HL-60 (cell line): ENCODE measurements around the gene STRIT1.

Experiments used
- DNase-seq, 2 experiments: peaks; one replicate each; pipeline ENCODE4 v3.0.0-alpha.2; 2010 to 2020; ENCODE audit warnings: low read depth in 1 of 2, low spot score in 1 of 2
- H3K27ac ChIP-seq: fragments of 250-450 bp; sonication (Bioruptor Pico); replicated peaks from 2 replicates; pipeline ENCODE4 v1.5.1; 2020; ENCODE audit warnings: mild to moderate bottlenecking, moderate library complexity
- H3K27me3 ChIP-seq: fragments of 250-450 bp; sonication (Bioruptor Pico); 2 replicates; pipeline ENCODE4 v1.5.1; 2021; ENCODE audit warnings: mild to moderate bottlenecking, moderate library complexity; ENCODE audit not compliant: insufficient read depth, poor library complexity, severe bottlenecking
- H3K4me3 ChIP-seq: replicated peaks from 2 replicates; pipeline ENCODE4 v1.5.1; 2011; ENCODE audit warnings: mild to moderate bottlenecking, control low read depth, low read length; ENCODE audit not compliant: insufficient read depth
- GABPA ChIP-seq: IDR thresholded peaks from 2 replicates; pipeline ENCODE4 v1.6.1; 2012; ENCODE audit warnings: low read depth
- POLR2AphosphoS5 ChIP-seq: IDR thresholded peaks from 2 replicates; pipeline ENCODE4 v1.6.1; 2012; ENCODE audit warnings: low read depth
- SPI1 ChIP-seq: IDR thresholded peaks from 2 replicates; pipeline ENCODE4 v1.6.1; 2012; ENCODE audit warnings: low read depth, mild to moderate bottlenecking, borderline replicate concordance
- TF ChIP-seq, protein P1 (sequence below): IDR thresholded peaks from one replicate; pipeline ENCODE4 v1.5.1; 2011; ENCODE audit warnings: low read length, control low read depth, inconsistent platforms; ENCODE audit not compliant: insufficient read depth
- TF ChIP-seq, protein P2 (sequence below): IDR thresholded peaks from 2 replicates; pipeline ENCODE4 v1.6.1; 2012; ENCODE audit warnings: low read depth; ENCODE audit not compliant: insufficient replicate concordance

Gene STRIT1

DNA sequence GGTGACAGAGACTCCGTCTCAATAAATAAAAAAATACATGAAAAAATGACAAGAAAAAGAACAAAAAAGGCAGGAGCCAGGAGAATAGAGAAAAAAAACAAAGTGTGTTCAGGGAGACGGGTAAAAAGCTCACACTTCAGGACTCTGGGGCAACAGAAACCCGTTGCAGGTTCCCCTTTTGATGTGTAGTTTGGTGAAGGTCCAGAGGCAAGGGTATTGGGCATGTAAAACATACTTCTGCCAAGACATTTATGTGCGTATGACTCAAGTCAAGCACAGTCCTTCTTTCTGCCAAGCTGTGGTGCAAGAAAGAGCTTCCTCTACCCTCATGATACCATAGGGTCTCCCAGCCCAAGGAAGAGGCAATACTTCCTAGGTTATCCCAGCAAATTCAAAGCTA, 33.4 kb upstream of the STRIT1 start:
- peak in 1 of 2 experiments; percentile 74 for DNase-seq

DNA sequence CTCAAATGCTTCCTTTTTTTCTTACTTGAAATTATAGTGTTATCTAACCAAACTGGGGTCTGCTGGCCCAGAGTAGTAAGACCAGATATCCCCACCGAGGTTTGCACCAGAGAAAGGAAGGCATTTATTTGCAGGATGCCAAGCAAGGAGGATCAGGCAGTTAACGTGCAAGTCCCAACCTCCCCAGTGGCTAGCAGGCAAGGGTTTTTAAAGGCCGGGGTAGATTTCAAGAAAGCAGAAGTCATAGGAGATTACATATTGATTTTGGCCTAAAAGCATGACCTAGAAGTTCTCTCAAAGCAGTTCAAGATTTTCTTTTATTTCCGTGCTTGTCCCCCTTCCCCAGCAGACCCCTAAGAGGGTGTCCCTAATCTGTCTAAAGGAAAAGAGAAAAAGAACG, 32.8 kb upstream of the STRIT1 start:
- Histone ChIP-seq H3K4me3 (no peak overlapping the region), H3K27ac (peak overlapping the region; percentile 61), H3K27me3 (no peaks in the 10 kb centered on the region)
- peak in 1 of 2 experiments; percentile 62 for DNase-seq
- TF ChIP-seq SPI1 (peak; percentile 77; the same call in 1 of the 2 replicates), POLR2AphosphoS5 (no peak), GABPA (no peak)
- TF ChIP-seq, protein P1, sequence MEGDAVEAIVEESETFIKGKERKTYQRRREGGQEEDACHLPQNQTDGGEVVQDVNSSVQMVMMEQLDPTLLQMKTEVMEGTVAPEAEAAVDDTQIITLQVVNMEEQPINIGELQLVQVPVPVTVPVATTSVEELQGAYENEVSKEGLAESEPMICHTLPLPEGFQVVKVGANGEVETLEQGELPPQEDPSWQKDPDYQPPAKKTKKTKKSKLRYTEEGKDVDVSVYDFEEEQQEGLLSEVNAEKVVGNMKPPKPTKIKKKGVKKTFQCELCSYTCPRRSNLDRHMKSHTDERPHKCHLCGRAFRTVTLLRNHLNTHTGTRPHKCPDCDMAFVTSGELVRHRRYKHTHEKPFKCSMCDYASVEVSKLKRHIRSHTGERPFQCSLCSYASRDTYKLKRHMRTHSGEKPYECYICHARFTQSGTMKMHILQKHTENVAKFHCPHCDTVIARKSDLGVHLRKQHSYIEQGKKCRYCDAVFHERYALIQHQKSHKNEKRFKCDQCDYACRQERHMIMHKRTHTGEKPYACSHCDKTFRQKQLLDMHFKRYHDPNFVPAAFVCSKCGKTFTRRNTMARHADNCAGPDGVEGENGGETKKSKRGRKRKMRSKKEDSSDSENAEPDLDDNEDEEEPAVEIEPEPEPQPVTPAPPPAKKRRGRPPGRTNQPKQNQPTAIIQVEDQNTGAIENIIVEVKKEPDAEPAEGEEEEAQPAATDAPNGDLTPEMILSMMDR: no peak

More for the DNA sequence above, 33.4 kb upstream of the STRIT1 start:
- no peak overlapping the region for H3K4me3 ChIP-seq
- TF ChIP-seq GABPA (no peak), POLR2AphosphoS5 (no peak), SPI1 (peak; percentile 42; the same call in 1 of the 2 replicates)
- TF ChIP-seq, protein P2, sequence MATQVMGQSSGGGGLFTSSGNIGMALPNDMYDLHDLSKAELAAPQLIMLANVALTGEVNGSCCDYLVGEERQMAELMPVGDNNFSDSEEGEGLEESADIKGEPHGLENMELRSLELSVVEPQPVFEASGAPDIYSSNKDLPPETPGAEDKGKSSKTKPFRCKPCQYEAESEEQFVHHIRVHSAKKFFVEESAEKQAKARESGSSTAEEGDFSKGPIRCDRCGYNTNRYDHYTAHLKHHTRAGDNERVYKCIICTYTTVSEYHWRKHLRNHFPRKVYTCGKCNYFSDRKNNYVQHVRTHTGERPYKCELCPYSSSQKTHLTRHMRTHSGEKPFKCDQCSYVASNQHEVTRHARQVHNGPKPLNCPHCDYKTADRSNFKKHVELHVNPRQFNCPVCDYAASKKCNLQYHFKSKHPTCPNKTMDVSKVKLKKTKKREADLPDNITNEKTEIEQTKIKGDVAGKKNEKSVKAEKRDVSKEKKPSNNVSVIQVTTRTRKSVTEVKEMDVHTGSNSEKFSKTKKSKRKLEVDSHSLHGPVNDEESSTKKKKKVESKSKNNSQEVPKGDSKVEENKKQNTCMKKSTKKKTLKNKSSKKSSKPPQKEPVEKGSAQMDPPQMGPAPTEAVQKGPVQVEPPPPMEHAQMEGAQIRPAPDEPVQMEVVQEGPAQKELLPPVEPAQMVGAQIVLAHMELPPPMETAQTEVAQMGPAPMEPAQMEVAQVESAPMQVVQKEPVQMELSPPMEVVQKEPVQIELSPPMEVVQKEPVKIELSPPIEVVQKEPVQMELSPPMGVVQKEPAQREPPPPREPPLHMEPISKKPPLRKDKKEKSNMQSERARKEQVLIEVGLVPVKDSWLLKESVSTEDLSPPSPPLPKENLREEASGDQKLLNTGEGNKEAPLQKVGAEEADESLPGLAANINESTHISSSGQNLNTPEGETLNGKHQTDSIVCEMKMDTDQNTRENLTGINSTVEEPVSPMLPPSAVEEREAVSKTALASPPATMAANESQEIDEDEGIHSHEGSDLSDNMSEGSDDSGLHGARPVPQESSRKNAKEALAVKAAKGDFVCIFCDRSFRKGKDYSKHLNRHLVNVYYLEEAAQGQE: no peak
- TF ChIP-seq, protein P1: no peak
- H3K27ac ChIP-seq: peak overlapping the region; percentile 61
- H3K27me3 ChIP-seq: no peaks in the 10 kb centered on the region

DNA sequence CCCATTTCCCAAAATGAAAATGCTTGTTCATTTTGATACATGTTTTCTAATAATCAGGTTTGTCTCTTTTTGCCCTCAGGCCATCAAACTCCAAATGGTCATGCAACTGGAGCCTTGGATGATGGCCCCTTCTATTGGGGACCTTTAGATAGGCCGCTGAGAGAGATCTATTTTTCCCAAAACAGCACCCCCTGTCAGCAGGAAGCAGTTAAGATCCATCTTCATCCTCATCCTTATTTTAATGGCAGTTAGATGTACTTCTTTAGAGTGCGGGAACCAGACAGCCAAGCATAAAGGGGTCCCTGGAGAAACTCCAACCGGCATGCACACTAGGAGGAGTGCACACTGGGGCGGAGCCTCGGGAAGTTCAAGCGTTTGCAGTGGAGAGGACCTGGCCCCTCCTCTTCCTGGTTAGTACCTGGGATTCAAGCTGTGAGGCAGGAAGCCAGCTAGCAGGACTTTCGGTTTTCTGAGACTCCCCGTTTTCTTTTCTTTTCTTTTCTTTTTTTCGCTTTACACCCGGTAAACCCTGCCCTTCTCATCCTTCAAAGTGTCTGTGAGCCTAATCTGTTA, 31.9 kb upstream of the STRIT1 start:
- Histone ChIP-seq H3K27ac (peak overlapping the region; percentile 61), H3K4me3 (no peak overlapping the region), H3K27me3 (no peaks in the 10 kb centered on the region)
- TF ChIP-seq, protein P1: no peak
- TF ChIP-seq GABPA (no peak), POLR2AphosphoS5 (no peak), SPI1 (no peak)
- TF ChIP-seq, protein P2: no peak
- DNase-seq: no peak
